NCI-H748 (cell line): Measurements from ENCODE around the gene TMPRSS3.

ENCODE experiments used
- DNase-seq: peaks from one replicate; lab custom pipeline; 2025; ENCODE audit not compliant: unreplicated experiment; lab: John Stamatoyannopoulos, UW

Gene TMPRSS3

GRCh38 chr21:42395905-42396651, at the start of gene TMPRSS3:
Gene TMPRSS3, minus strand, starts transcription at chr21:42396052. Its CDS starts 635 bp downstream, at chr21:42395417.
- DNase-seq: no peak

GRCh38 chr21:42445311-42445710, 49.5 kb upstream of the TMPRSS3 start:
- DNase-seq: no peak

DNA sequence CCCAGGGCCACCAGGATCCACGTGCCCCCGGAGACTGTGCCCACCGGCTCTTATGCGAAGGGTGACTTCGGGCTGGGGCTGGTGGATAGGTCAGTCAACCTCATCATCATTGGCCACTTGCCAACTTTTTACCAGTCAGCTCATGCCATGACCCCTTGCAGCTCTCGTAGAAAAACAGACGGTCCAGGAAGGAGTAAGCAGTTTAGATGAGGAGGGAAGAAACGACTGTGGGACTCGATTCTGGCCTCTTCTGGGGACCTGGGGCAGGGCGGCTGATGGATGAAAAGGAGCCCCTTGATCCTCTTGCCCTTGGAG, 48.9 kb upstream of the TMPRSS3 start:
- DNase-seq: no peak

GRCh38 chr21:42443876-42444744, 48.3 kb upstream of the TMPRSS3 start:
- DNase-seq: no peak

GRCh38 chr21:42443181-42443785, 47.4 kb upstream of the TMPRSS3 start:
- peak; percentile 39 for DNase-seq

GRCh38 chr21:42441963-42442362, 46.1 kb upstream of the TMPRSS3 start:
- DNase-seq: no peak

- DNase-seq: no peak
Observed at GRCh38 chr21:42440187-42440792, 44.4 kb upstream of the TMPRSS3 start.

DNA sequence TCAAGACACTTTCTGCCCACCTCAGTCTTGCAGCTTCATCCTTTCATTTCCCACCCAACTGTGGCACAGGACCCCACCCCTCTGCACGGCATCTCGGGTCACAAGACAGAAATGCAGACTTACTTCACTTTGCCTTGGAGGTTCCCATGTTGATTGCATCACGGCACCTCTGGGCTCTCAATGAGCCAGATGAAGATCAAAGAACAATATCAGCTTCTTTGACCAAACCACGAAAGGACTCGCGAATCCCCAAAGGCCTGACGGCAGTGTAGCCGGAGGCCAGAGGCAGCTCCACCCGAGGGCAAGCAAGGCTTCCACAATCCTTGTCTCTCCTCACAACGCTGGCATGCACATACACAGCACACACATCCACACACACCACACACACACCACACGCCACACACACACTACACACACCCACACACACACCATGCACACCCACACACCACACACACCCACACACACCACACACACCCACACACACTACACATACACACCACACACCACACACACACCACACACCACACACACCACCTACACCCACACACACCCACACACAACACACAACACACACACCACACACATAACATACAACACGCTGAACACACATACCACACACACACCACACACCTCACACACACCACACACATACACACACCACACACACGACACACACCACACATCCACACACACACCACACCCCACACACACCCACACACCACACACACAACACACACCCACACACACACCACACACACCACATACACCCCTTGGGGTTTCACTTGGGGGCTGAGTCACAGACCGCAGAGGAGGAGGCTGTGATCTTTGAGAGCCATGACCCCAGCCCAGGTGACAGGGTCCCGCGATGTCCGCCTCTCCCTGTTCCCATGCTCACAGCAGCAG, 43.7 kb upstream of the TMPRSS3 start:
- no peak for DNase-seq

DNA sequence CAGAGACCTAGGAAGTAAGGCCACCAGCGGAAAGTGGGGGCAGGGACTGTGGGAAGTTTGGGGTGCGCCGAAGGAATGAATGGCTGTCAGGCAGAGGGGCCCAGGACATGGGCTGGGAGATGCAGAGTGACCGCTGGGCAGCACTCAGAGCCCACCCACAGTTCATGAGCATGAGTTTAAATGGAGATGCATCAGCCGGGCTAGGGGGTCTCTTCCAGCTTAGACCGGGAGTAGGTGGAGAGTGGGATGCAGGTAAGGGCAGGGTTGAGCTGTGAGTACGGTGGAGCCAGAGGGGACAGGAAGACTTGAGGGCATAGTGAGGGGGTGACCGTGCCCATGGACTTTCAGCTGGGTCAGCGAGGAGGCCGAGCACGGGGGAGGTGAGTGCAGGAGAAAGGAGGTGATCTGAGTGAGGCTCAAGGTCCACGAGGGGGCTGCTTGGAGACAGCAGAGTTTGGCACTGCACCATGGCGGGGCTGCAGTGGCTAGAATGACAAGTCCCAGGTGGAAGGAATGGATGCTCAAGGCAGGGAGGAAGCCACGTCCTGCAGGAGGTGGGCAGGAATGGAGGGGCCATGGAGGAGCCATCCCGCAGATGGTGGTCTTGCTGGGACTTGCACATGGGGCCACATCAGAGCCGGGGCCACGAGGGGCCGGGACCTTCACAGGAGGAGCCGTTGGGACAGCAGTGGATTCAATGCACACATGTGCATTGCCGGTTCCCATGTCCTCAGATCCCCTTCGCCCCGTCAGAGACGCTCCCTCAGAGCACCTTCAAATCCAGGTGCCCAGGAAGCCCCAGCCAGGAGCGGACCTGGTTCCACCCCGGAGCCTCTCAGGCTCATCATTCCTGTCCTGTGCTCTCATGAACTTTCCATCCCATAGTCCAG, 42.7 kb upstream of the TMPRSS3 start:
- no peak for DNase-seq

GRCh38 chr21:42437786-42438185, 41.9 kb upstream of the TMPRSS3 start:
- no peak for DNase-seq

DNA sequence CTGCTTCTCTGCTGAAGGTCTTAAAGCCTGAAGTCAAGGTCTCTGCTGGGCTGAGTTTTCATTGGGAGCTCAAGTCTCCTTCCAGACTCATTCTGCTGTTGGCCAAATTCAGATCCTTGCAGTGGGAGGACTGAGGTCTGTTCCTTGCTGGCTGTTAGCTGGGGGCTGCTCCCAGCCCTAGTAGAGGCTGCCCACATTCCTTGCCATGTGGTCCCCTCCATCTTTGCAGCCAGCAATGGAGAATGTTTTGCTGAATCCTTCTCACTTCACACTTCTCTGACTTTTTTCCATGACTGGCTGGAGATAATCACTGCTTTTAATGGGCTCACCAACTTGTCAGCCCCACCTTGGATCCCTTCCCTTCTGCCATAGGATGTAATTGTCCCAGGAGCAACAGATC, 41.1 kb upstream of the TMPRSS3 start:
- no peak for DNase-seq

DNA sequence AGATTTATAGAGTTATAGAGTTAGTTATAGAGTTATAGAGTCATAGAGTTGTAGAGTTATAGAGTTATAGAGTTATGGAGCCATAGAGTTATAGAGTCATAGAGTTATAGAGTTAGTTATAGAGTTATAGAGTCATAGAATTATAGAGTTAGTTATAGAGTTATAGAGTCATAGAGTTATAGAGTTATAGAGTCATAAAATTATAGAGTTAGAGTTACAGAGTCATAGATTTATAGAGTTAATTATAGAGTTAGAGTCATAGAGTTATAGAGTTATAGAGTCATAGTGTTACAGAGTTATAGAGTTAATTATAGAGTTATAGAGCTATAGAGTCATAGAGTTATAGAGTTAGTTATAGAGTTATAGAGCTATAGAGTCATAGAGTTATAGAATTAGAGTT, 40.0 kb upstream of the TMPRSS3 start:
- DNase-seq: no peak

DNA sequence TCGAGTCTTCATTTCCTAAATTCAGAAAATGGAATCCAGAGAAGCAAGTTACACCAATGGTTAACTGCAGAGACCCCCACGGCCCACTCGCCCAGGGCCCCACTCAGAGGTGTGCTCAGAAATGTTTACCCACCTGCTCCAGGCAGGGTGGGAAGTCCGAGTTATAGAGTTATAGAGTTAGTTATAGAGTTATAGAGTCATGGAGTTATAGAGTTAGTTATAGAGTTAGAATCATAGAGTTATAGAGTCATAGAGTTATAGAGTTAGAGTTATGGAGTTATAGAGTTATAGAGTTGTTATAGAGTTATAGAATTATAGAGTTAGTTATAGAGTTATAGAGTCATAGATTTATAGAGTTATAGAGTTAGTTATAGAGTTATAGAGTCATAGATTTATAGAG, 39.5 kb upstream of the TMPRSS3 start:
- DNase-seq: no peak

GRCh38 chr21:42434884-42435283, 39.0 kb upstream of the TMPRSS3 start:
- no peak for DNase-seq

DNA sequence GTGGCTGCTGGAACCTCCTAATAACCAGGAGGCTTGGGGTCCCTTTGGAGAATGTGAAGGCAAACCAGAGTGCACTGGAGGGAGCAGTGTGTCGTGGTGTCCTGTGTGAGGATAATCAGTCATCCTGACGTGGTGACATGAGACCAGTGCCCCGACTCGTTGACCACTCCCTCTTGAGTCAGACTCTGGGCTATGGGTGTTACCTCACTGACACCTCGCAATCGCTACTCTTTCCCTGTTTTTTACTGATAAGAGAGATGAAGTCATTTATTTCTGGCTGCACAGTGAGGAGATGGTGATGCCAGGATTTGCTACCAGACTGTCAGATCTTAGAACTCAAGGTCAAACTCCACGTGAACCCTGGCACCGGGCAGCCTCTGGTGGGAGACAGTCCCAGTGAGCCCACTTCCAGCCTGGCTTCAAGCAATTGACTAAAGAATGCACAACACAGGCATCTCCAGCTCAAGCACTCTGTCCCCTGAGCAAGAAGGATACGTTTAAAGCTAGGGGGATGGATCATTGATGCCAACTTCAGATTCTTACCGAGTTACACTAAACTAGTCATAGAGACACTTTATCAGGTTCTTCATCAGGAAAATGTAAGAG, 38.2 kb upstream of the TMPRSS3 start:
- DNase-seq: no peak

DNA sequence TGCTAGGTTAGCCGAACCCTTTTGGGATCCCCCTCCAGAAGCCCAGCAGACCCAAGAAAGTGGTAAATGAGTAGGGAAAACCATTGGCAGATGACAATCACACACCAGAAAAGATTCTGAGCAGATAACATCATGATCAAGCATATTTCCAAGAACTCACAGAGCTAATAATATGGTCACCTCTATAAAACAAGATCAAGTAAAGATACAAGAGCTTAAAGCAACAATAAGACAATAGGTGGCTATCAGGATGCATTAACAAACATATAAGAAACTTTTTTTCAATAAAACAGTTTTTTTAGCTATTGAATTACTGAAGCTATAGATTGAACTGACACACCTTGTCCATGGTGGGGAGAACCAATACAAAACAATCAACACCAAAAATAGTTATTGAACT, 36.8 kb upstream of the TMPRSS3 start:
- no peak for DNase-seq

DNA sequence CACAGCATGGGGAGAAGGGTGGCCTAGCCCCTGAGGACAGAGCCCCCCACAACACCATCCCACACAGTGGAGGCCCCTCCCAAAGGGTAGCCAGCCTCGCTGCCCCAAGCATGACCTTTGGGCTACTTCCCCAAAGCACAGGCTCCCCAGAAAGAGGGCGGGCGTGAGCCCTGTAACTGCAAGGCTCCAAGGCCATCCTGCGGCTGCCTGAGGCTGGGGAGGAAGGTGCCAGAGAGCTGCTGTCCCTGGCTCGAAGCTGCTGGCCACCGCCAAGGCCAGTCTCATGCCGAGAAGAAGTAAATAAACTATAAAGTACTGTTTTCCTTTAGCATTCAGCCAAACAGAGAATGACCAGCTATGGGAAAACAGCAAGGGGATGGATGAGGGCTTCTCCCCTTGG, 35.3 kb upstream of the TMPRSS3 start:
- DNase-seq: no peak

- DNase-seq: no peak
Observed at GRCh38 chr21:42430521-42430920, 34.7 kb upstream of the TMPRSS3 start.

GRCh38 chr21:42429856-42430255, 34.0 kb upstream of the TMPRSS3 start:
- DNase-seq: no peak
